BLaER1 treated with 17β-estradiol and CSF1 and Interleukin-3, amounts not matched to agents 10 nM and 100 nM (cell line): ENCODE data around the gene SLC28A3.

Source experiments
- H3K27ac ChIP-seq, 11 experiments: shearing (Covaris generic); formaldehyde crosslinking; 2 replicates each; pipeline ENCODE4 v1.8.1; 2022
- H3K27me3 ChIP-seq, 11 experiments: shearing (Covaris generic); formaldehyde crosslinking; 2 replicates each; pipeline ENCODE4 v1.8.1; 2022
- H3K36me3 ChIP-seq, 11 experiments: shearing (Covaris generic); formaldehyde crosslinking; 2 replicates each; pipeline ENCODE4 v1.8.1; 2022
- H3K4me1 ChIP-seq, 10 experiments: shearing (Covaris generic); formaldehyde crosslinking; 2 replicates each; pipeline ENCODE4 v1.8.1; 2022
- H3K4me2 ChIP-seq, 11 experiments: shearing (Covaris generic); formaldehyde crosslinking; 2 replicates each; pipeline ENCODE4 v1.8.1; 2022
- H3K4me3 ChIP-seq, 10 experiments: shearing (Covaris generic); formaldehyde crosslinking; 2 replicates each; pipeline ENCODE4 v1.8.1; 2022
- H3K9ac ChIP-seq, 11 experiments: shearing (Covaris generic); formaldehyde crosslinking; 2 replicates each; pipeline ENCODE4 v1.8.1; 2022
- H3K9me3 ChIP-seq, 11 experiments: shearing (Covaris generic); formaldehyde crosslinking; replicated peaks in 1 of 11; 2 replicates each; pipeline ENCODE4 v1.8.1; 2022
- H4K20me1 ChIP-seq, 11 experiments: shearing (Covaris generic); formaldehyde crosslinking; 2 replicates each; pipeline ENCODE4 v1.8.1; 2022
- Cebpa-rat ChIP-seq, 11 experiments: shearing (Covaris generic); IDR thresholded peaks; 2 replicates each; pipeline ENCODE4 v1.8.1; 2022

The SLC28A3 gene

GRCh38 chr9:84294241-84294950 lies 46.2 kb downstream of the SLC28A3 start:
- H3K27ac ChIP-seq: no peak overlapping the region
- no peak overlapping the region for H3K4me3 ChIP-seq
- H3K9ac ChIP-seq: no peak overlapping the region
- no peak for TF ChIP-seq Cebpa-rat (IDR thresholded peaks at IDR 0.05)
- H3K27me3 ChIP-seq: no peaks in the 10 kb centered on the region
- H3K36me3 ChIP-seq: no peaks in the 10 kb centered on the region
- H3K4me1 ChIP-seq: peaks cover 14 to 55% (median 25%) of the 10 kb centered on the region in 10 experiments
- no peaks in the 10 kb centered on the region for H3K9me3 ChIP-seq
- no peaks in the 10 kb centered on the region for H4K20me1 ChIP-seq
- H3K4me2 ChIP-seq: peak overlapping the region in 9 of 11 experiments; percentile 36 to 90 (median 59); a peak in 13 of 22 replicates

GRCh38 chr9:84293001-84293798 lies 47.4 kb downstream of the SLC28A3 start:
- no peaks in the 10 kb centered on the region for H3K36me3 ChIP-seq
- peaks cover 14 to 55% (median 25%) of the 10 kb centered on the region in 10 experiments for H3K4me1 ChIP-seq
- no peaks in the 10 kb centered on the region for H3K27me3 ChIP-seq
- H3K4me3 ChIP-seq: no peak overlapping the region
- no peak for TF ChIP-seq Cebpa-rat (IDR thresholded peaks at IDR 0.05)
- no peaks in the 10 kb centered on the region for H3K9me3 ChIP-seq
- peak overlapping the region; percentile 36 to 90 (median 59) for H3K4me2 ChIP-seq
- H3K9ac ChIP-seq: peak overlapping the region in 3 of 11 experiments; percentile 10 to 31 (median 20); a peak in 4 of 22 replicates
- H3K27ac ChIP-seq: peak overlapping the region in 8 of 11 experiments; percentile 9 to 67 (median 35); a peak in 9 of 22 replicates
- no peaks in the 10 kb centered on the region for H4K20me1 ChIP-seq

- Histone ChIP-seq H4K20me1 (no peaks in the 10 kb centered on the region), H3K4me3 (no peak overlapping the region), H3K27me3 (no peaks in the 10 kb centered on the region), H3K9ac (no peak overlapping the region), H3K9me3 (no peaks in the 10 kb centered on the region), H3K36me3 (no peaks in the 10 kb centered on the region), H3K27ac (no peak overlapping the region), H3K4me2 (no peak overlapping the region), H3K4me1 (no peaks in the 10 kb centered on the region)
- no peak for TF ChIP-seq Cebpa-rat (IDR thresholded peaks at IDR 0.05)
Measured at GRCh38 chr9:84285381-84285780, 55.2 kb downstream of the SLC28A3 start.

DNA sequence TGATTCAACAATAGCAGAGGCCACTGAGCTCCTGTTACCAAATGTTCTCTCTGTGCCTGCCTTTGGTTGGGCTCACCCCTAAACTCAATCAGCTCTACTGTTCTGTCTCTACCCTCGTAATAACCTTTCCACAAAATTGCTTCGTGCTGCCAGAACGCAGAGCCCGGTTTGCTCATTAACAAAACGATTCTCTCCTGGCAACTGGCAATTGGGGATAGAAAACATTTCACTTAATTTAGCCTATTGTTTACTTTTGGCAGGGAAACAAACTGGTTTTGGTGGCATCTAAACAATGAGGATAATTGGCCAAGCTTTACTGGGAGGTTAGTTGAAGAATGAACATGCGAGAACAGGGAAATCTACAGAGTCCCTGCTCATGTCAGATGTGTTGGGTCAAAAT lies 56.6 kb downstream of the SLC28A3 start:
- no peaks in the 10 kb centered on the region for H3K9me3 ChIP-seq
- no peak overlapping the region for H3K9ac ChIP-seq
- no peaks in the 10 kb centered on the region for H3K4me1 ChIP-seq
- H3K4me2 ChIP-seq: no peak overlapping the region
- no peaks in the 10 kb centered on the region for H4K20me1 ChIP-seq
- no peak for TF ChIP-seq Cebpa-rat (IDR thresholded peaks at IDR 0.05)
- no peaks in the 10 kb centered on the region for H3K36me3 ChIP-seq
- no peaks in the 10 kb centered on the region for H3K27me3 ChIP-seq
- H3K4me3 ChIP-seq: no peak overlapping the region
- no peak overlapping the region for H3K27ac ChIP-seq

GRCh38 chr9:84278130-84278529 lies 62.4 kb downstream of the SLC28A3 start:
- H4K20me1 ChIP-seq: no peaks in the 10 kb centered on the region
- no peak overlapping the region for H3K4me3 ChIP-seq
- no peaks in the 10 kb centered on the region for H3K36me3 ChIP-seq
- no peaks in the 10 kb centered on the region for H3K9me3 ChIP-seq
- H3K27ac ChIP-seq: no peak overlapping the region
- H3K4me2 ChIP-seq: peak overlapping the region in 6 of 11 experiments; percentile 4 to 24 (median 15); a peak in 9 of 22 replicates
- H3K9ac ChIP-seq: no peak overlapping the region
- H3K27me3 ChIP-seq: no peaks in the 10 kb centered on the region
- peaks cover 0 to 10% (median 7%) of the 10 kb centered on the region in 10 experiments; a peak in 9 of 20 replicates for H3K4me1 ChIP-seq
- no peak for TF ChIP-seq Cebpa-rat (IDR thresholded peaks at IDR 0.05)

DNA sequence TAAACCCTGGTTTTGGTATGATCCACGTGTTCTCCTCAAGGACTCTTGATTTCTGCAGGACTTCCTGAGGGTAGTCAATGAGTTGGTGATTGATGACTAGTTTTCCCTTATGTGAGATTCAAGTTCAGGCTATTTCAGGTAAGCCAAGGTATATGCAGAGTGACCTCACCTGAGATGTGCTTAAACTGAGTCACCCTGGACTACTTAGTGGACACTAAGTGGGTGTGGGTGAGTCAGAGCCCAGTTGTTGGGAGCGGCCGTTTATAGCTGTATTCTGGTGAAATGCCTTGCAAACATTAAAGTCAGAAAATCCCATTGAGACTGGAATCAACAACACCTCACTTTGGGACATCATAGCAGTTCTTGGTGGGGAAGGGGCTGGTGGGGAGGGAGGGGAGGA lies 62.9 kb downstream of the SLC28A3 start:
- peaks cover 0 to 10% (median 7%) of the 10 kb centered on the region in 10 experiments; a peak in 9 of 20 replicates for H3K4me1 ChIP-seq
- H3K27me3 ChIP-seq: no peaks in the 10 kb centered on the region
- no peaks in the 10 kb centered on the region for H4K20me1 ChIP-seq
- no peaks in the 10 kb centered on the region for H3K36me3 ChIP-seq
- no peaks in the 10 kb centered on the region for H3K9me3 ChIP-seq
- H3K4me3 ChIP-seq: no peak overlapping the region
- H3K27ac ChIP-seq: no peak overlapping the region
- H3K9ac ChIP-seq: no peak overlapping the region
- no peak for TF ChIP-seq Cebpa-rat (IDR thresholded peaks at IDR 0.05)
- H3K4me2 ChIP-seq: peak overlapping the region in 2 of 11 experiments; percentile 4 to 12; a peak in 2 of 22 replicates

DNA sequence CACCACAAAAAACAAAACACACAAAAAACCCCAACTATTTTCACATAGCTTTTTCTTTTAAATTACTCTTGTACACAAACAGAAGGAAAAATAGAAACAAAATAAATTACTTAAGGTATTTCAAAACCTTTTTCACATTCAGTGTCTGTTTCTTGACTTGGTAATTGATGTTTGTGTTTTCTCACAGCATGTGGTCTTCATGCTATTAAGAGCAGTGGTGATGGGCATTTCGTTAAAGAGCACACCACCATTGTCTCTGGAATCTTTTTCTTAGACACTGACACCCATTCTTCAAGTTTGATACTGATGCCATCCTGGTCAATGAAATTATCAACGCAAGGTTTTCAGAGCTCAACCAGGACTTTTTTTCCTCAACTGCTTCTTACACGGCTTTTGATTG lies 63.8 kb downstream of the SLC28A3 start:
- Histone ChIP-seq H3K4me3 (no peak overlapping the region), H4K20me1 (no peaks in the 10 kb centered on the region), H3K27me3 (no peaks in the 10 kb centered on the region; a peak in 1 of 22 replicates), H3K4me2 (no peak overlapping the region), H3K4me1 (peaks cover 0 to 10% (median 7%) of the 10 kb centered on the region in 10 experiments; a peak in 9 of 20 replicates), H3K9ac (no peak overlapping the region), H3K27ac (no peak overlapping the region), H3K9me3 (no peaks in the 10 kb centered on the region), H3K36me3 (no peaks in the 10 kb centered on the region)
- no peak for TF ChIP-seq Cebpa-rat (IDR thresholded peaks at IDR 0.05)

DNA sequence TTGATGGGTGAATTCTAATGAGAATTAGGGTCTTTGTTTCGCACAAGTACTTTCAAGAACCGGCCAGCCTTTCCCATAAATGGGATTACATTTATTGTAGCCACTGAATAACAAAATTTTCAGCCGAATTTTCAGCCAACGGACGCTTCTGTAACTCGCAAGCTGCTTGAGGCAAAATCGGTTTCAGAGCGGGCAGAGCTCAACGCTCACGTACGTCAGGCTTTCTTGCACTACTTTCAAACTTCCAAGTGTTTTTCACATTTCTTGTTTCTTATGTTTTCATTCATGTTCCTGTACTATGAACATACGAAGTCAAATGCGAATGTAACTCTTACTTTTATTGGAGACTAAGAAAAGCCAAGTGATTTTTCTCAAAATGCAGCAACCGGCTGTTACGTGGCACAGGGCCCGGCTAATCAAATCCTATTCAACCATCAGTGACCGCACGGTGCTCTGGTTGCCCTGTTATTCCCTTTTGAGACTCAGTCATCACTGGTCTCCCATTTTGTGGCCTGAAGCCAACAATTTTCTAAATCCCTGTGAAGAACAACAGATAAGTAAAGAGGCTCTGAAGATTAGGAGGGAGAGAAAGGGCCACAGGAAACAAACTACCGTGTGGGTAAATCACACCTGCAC lies 68.5 kb downstream of the SLC28A3 start:
- Histone ChIP-seq H3K27me3 (no peaks in the 10 kb centered on the region; a peak in 1 of 22 replicates), H3K36me3 (no peaks in the 10 kb centered on the region), H3K27ac (no peak overlapping the region), H4K20me1 (no peaks in the 10 kb centered on the region), H3K9me3 (no peaks in the 10 kb centered on the region), H3K4me3 (no peak overlapping the region), H3K4me1 (peaks cover 0 to 17% (median 7%) of the 10 kb centered on the region in 10 experiments; a peak in 12 of 20 replicates), H3K9ac (no peak overlapping the region), H3K4me2 (peak overlapping the region in 6 of 11 experiments; percentile 11 to 59 (median 39); a peak in 8 of 22 replicates)
- no peak for TF ChIP-seq Cebpa-rat (IDR thresholded peaks at IDR 0.05)

GRCh38 chr9:84271531-84271900 lies 69.0 kb downstream of the SLC28A3 start:
- Histone ChIP-seq H3K27ac (no peak overlapping the region), H3K9ac (no peak overlapping the region), H3K9me3 (no peaks in the 10 kb centered on the region), H3K27me3 (no peaks in the 10 kb centered on the region; a peak in 1 of 22 replicates), H4K20me1 (no peaks in the 10 kb centered on the region), H3K4me1 (peaks cover 0 to 17% (median 7%) of the 10 kb centered on the region in 10 experiments; a peak in 12 of 20 replicates), H3K4me2 (peak overlapping the region in 10 of 11 experiments; percentile 11 to 82 (median 46); a peak in 15 of 22 replicates), H3K36me3 (no peaks in the 10 kb centered on the region), H3K4me3 (no peak overlapping the region)
- no peak for TF ChIP-seq Cebpa-rat (IDR thresholded peaks at IDR 0.05)
